HTR-8/SVneo (cell line): Measurements from ENCODE around the gene PDLIM3.
"Not testable (repeated sequence)": the region's sequence is repeated elsewhere in the genome, so short reads cannot be mapped to it uniquely, and the experiment has no call there.

Experiments
- DNase-seq: peaks from one replicate; pipeline ENCODE4 v3.0.0; 2011; ENCODE audit warnings: low spot score, mixed read lengths; ENCODE audit not compliant: insufficient read length
- FAIRE-seq: peaks from 2 replicates; lab custom pipeline; 2011; peaks lifted over from hg19 to GRCh38; lab: Jason Lieb, UNC

The PDLIM3 gene

GRCh38 chr4:185524888-185525863 is 10.1 kb downstream of the PDLIM3 start:
- DNase-seq (no peak), FAIRE-seq (no peak)

GRCh38 chr4:185523862-185524261 is 11.4 kb downstream of the PDLIM3 start:
- DNase-seq = no peak
- FAIRE-seq = no peak

- FAIRE-seq (no peak), DNase-seq (no peak)
These were observed 12.9 kb downstream of the PDLIM3 start for GRCh38 chr4:185522451-185522850.

- FAIRE-seq (no peak), DNase-seq (no peak)
These were observed 15.2 kb downstream of the PDLIM3 start for GRCh38 chr4:185520119-185520518.

GRCh38 chr4:185518494-185518893 is 16.8 kb downstream of the PDLIM3 start:
- no peak for DNase-seq
- FAIRE-seq = no peak

GRCh38 chr4:185518069-185518468 is 17.2 kb downstream of the PDLIM3 start:
- DNase-seq (no peak), FAIRE-seq (no peak)

GRCh38 chr4:185515248-185515647 is 20.1 kb downstream of the PDLIM3 start:
- no peak for DNase-seq
- no peak for FAIRE-seq

- FAIRE-seq (no peak), DNase-seq (no peak)
These were observed 21.1 kb downstream of the PDLIM3 start for GRCh38 chr4:185514182-185514697.

- FAIRE-seq (no peak), DNase-seq (no peak)
These were observed 21.7 kb downstream of the PDLIM3 start for GRCh38 chr4:185513489-185514181.

- FAIRE-seq = no peak
- DNase-seq = no peak
These were observed 22.8 kb downstream of the PDLIM3 start for GRCh38 chr4:185512516-185512915.

GRCh38 chr4:185511243-185511642 is 24.1 kb downstream of the PDLIM3 start:
- not testable (repeated sequence) for FAIRE-seq, DNase-seq

GRCh38 chr4:185510806-185511205 is 24.5 kb downstream of the PDLIM3 start:
- FAIRE-seq (no peak), DNase-seq (no peak)

GRCh38 chr4:185508181-185508580 is 27.1 kb downstream of the PDLIM3 start:
- FAIRE-seq = no peak

GRCh38 chr4:185506422-185506821 is 28.9 kb downstream of the PDLIM3 start:
- FAIRE-seq (no peak), DNase-seq (no peak)

More at GRCh38 chr4:185508181-185508580, 27.1 kb downstream of the PDLIM3 start:
- DNase-seq = no peak

- DNase-seq (peak; percentile 32), FAIRE-seq (no peak)
These were observed 30.9 kb downstream of the PDLIM3 start for GRCh38 chr4:185504098-185505047.

- FAIRE-seq = no peak
- no peak for DNase-seq
These were observed 32.9 kb downstream of the PDLIM3 start for GRCh38 chr4:185502386-185502785.

GRCh38 chr4:185500576-185500975 is 34.7 kb downstream of the PDLIM3 start:
- DNase-seq (no peak), FAIRE-seq (no peak)

- FAIRE-seq (peak; percentile 80), DNase-seq (no peak)
These were observed 35.3 kb downstream of the PDLIM3 start for GRCh38 chr4:185500035-185500434.

- DNase-seq (no peak), FAIRE-seq (no peak)
These were observed 46.7 kb downstream of the PDLIM3 start for GRCh38 chr4:185488650-185489049.

- no peak for FAIRE-seq
- DNase-seq = no peak
These were observed 53.9 kb downstream of the PDLIM3 start for GRCh38 chr4:185481401-185481800.
